ENCODE measurements around the gene PPRC1.
"Not testable (repeated sequence)": the region's sequence is repeated elsewhere in the genome, so short reads cannot be mapped to it uniquely, and the experiment has no call there.

Gene PPRC1

GRCh38 chr10:102188941-102189898 is 56.4 kb downstream of the PPRC1 start:
- H3K4me3 ChIP-seq (replicated peaks; ENCODE audit: insufficient read depth, low read length); H3K27ac ChIP-seq (replicated peaks); DNase-seq (ENCODE audit: low read depth in 1 of 2, low spot score in 1 of 2): not testable (repeated sequence)

DNA sequence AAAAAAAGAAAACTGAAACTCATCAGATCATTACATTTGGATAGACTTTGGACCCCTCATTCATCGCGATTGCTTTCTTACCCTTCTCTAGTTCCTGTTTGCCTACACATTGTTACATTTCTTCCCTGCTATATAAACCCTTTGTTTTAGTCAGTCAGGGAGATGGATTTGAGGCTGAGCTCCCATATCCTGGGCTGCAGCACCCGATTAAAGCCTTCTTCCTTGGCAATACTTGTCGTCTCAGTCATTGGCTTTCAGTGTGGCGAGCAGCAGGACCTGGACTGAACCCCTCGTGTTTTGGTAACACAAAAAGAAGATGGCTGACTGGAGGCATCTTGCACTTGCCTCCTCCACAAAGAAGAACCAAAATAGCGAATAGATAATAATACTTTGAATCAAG is 59.1 kb downstream of the PPRC1 start:
- DNase-seq (ENCODE audit: low read depth in 1 of 2, low spot score in 1 of 2): no peak
- Histone ChIP-seq H3K27ac (replicated peaks) (no peak overlapping the region), H3K27me3 (ENCODE audit: insufficient read depth, poor library complexity, severe bottlenecking) (no peaks in the 10 kb centered on the region), H3K4me3 (replicated peaks; ENCODE audit: insufficient read depth, low read length) (no peak overlapping the region)
- TF ChIP-seq SPI1 (IDR thresholded peaks at IDR 0.05; ENCODE audit: borderline replicate concordance, low read depth) (no peak), GABPA (IDR thresholded peaks at IDR 0.05; ENCODE audit: low read depth) (no peak), POLR2AphosphoS5 (IDR thresholded peaks at IDR 0.05; ENCODE audit: low read depth) (no peak), REST (IDR thresholded peaks at IDR 0.05; ENCODE audit: insufficient replicate concordance, low read depth) (no peak), CTCF (IDR thresholded peaks at IDR 0.05; ENCODE audit: insufficient read depth, low read length) (no peak)

More at GRCh38 chr10:102188941-102189898, 56.4 kb downstream of the PPRC1 start:
- H3K27me3 ChIP-seq (ENCODE audit: insufficient read depth, poor library complexity, severe bottlenecking): not testable (repeated sequence)

- no peak for DNase-seq (ENCODE audit: low read depth in 1 of 2, low spot score in 1 of 2)
- Histone ChIP-seq H3K27ac (replicated peaks) (no peak overlapping the region), H3K27me3 (ENCODE audit: insufficient read depth, poor library complexity, severe bottlenecking) (no peaks in the 10 kb centered on the region), H3K4me3 (replicated peaks; ENCODE audit: insufficient read depth, low read length) (no peak overlapping the region)
- TF ChIP-seq POLR2AphosphoS5 (IDR thresholded peaks at IDR 0.05; ENCODE audit: low read depth) (no peak), CTCF (IDR thresholded peaks at IDR 0.05; ENCODE audit: insufficient read depth, low read length) (no peak), SPI1 (IDR thresholded peaks at IDR 0.05; ENCODE audit: borderline replicate concordance, low read depth) (no peak), GABPA (IDR thresholded peaks at IDR 0.05; ENCODE audit: low read depth) (no peak), REST (IDR thresholded peaks at IDR 0.05; ENCODE audit: insufficient replicate concordance, low read depth) (no peak)
Measured at GRCh38 chr10:102195296-102195870, 62.5 kb downstream of the PPRC1 start.

GRCh38 chr10:102196893-102197292 is 64.1 kb downstream of the PPRC1 start:
- TF ChIP-seq CTCF (IDR thresholded peaks at IDR 0.05; ENCODE audit: insufficient read depth, low read length) (no peak), GABPA (IDR thresholded peaks at IDR 0.05; ENCODE audit: low read depth) (no peak), SPI1 (IDR thresholded peaks at IDR 0.05; ENCODE audit: borderline replicate concordance, low read depth) (no peak), POLR2AphosphoS5 (IDR thresholded peaks at IDR 0.05; ENCODE audit: low read depth) (no peak), REST (IDR thresholded peaks at IDR 0.05; ENCODE audit: insufficient replicate concordance, low read depth) (no peak)
- Histone ChIP-seq H3K4me3 (replicated peaks; ENCODE audit: insufficient read depth, low read length) (no peak overlapping the region), H3K27ac (replicated peaks) (no peak overlapping the region), H3K27me3 (ENCODE audit: insufficient read depth, poor library complexity, severe bottlenecking) (no peaks in the 10 kb centered on the region)
- no peak for DNase-seq (ENCODE audit: low read depth in 1 of 2, low spot score in 1 of 2)
